Activated T-helper 2 cell treated with anti-CD3 and anti-CD28 coated beads, Interferon-gamma antibody, Interleukin-2, Interleukin-4, amounts not matched to agents 10 μg/mL and 5 μg/mL and 100 μg/mL, durations not matched to agents 14 hours and 24 hours and 36 hours (primary cell): ENCODE results near the gene ASPHD1. TPM values are rescaled to one million over a fixed set of nuclear protein-coding genes. Genes with fewer than 3 reads are reported as not detected.
A peak's percentile ranks its signal among the peaks of the same experiment; 100 is the strongest.
"Not testable (repeated sequence)": the region's sequence is repeated elsewhere in the genome, so short reads cannot be mapped to it uniquely, and the experiment has no call there.

Experiments
- DNase-seq: peaks from one replicate; pipeline ENCODE4 v3.0.0; 2021; ENCODE audit warnings: low spot score
- H3K27ac Mint-ChIP-seq: one replicate; pipeline ENCODE4 v1.8.0; 2021; ENCODE audit warnings: mixed read lengths
- H3K27me3 Mint-ChIP-seq: one replicate; pipeline ENCODE4 v1.8.0; 2021; ENCODE audit warnings: low read depth, mixed read lengths
- H3K36me3 Mint-ChIP-seq: one replicate; pipeline ENCODE4 v1.8.0; 2021; ENCODE audit warnings: low read depth, mixed read lengths
- H3K4me1 Mint-ChIP-seq: one replicate; pipeline ENCODE4 v1.8.0; 2021; ENCODE audit warnings: low read depth, mixed read lengths
- H3K4me3 Mint-ChIP-seq: one replicate; pipeline ENCODE4 v1.8.0; 2021; ENCODE audit warnings: low read depth, mild to moderate bottlenecking, moderate library complexity, mixed read lengths
- H3K9me3 Mint-ChIP-seq: one replicate; pipeline ENCODE4 v1.8.0; 2021; ENCODE audit warnings: mixed read lengths
- intact Hi-C: fragments of 100-400 bp; cut with micrococcal nuclease; formaldehyde crosslinking; loops from one replicate; pipeline ENCODE4 v1.15.1; 2023
- total RNA-seq: library from RNA; stranded (reverse); gene quantifications from 2 replicates; pipeline ENCODE4 v1.2.3, GENCODE V29; 2022

Gene ASPHD1
- total RNA-seq, 1 donor from 2014 or later = 2.1 TPM

DNA sequence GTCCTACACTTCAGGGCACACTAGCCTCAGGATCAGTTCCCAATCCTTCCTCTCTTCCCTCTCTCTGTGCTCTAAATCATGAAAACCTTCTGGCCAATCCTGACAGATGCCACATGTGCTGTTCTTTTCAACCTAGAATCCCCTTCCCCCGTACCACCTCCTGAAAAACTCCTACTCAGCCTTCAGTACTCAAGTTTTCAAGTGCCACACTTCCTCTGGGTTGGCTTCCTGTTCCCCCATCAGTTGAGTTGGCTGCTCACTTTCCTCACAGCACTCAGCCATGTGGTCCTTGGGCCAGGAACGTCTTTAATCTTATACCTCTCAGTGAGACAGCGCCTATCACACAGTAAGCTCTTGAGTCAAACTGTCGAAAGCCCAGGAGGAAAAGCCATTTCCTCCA lies 3.3 kb downstream of the ASPHD1 start:
- H3K27ac Mint-ChIP-seq = no peak overlapping the region
- DNase-seq = no peak

DNA sequence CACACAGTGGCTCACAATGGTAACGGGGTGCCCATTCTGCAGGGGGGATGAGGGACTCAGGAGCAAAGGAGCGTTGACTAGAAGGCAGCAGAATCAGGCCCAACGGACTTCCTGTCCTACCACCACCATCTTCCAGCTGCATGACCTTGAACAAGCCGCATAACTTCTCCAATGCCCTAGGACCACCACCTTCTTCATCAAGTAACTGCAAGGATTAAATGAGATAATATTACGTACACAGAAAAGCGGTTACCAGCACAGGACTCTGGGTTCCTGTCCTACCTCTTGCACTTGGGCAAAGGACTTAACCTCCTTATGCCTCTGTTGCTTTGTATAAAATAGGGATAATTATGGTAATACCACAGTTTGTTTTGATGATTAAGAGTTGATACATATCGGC lies 4.7 kb downstream of the ASPHD1 start:
- no peak for DNase-seq
- peaks cover 6% of the 10 kb centered on the region for H3K27me3 Mint-ChIP-seq

More for the DNA sequence above, 3.3 kb downstream of the ASPHD1 start:
- Mint-ChIP-seq H3K27me3 (peaks cover 16% of the 10 kb centered on the region), H3K36me3 (peaks cover 6% of the 10 kb centered on the region), H3K9me3 (no peaks in the 10 kb centered on the region), H3K4me3 (no peak overlapping the region), H3K4me1 (peaks cover 11% of the 10 kb centered on the region)
- intact Hi-C loops = no loop called here

DNA sequence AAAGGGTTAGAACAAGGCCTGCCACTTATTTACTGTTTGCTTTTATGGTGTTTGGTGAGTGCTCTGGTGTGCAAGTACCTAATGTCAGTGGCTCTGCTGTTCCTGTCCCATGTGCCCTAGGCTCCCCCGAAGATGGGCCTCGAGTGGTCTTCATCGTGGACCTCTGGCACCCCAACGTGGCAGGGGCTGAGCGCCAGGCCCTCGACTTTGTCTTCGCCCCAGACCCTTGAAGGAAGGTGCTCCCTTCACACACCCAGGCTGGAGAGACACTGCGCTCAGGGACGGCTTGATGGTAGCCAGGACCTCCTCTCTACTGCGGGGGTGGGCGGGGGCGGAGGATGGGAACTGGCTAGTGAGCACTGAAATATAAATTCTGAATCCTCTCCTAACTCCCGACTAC lies 5.4 kb downstream of the ASPHD1 start:
- Mint-ChIP-seq H3K36me3 (peaks cover 11% of the 10 kb centered on the region), H3K4me1 (peaks cover 8% of the 10 kb centered on the region), H3K27me3 (peaks cover 6% of the 10 kb centered on the region), H3K9me3 (no peaks in the 10 kb centered on the region), H3K27ac (no peak overlapping the region), H3K4me3 (no peak overlapping the region)
- intact Hi-C loops = no loop called here
- DNase-seq = no peak

More for the DNA sequence above, 4.7 kb downstream of the ASPHD1 start:
- H3K36me3 Mint-ChIP-seq = peaks cover 11% of the 10 kb centered on the region
- intact Hi-C loops = no loop called here
- H3K27ac Mint-ChIP-seq = no peak overlapping the region
- H3K4me3 Mint-ChIP-seq = no peak overlapping the region
- peaks cover 12% of the 10 kb centered on the region for H3K4me1 Mint-ChIP-seq
- no peaks in the 10 kb centered on the region for H3K9me3 Mint-ChIP-seq

DNA sequence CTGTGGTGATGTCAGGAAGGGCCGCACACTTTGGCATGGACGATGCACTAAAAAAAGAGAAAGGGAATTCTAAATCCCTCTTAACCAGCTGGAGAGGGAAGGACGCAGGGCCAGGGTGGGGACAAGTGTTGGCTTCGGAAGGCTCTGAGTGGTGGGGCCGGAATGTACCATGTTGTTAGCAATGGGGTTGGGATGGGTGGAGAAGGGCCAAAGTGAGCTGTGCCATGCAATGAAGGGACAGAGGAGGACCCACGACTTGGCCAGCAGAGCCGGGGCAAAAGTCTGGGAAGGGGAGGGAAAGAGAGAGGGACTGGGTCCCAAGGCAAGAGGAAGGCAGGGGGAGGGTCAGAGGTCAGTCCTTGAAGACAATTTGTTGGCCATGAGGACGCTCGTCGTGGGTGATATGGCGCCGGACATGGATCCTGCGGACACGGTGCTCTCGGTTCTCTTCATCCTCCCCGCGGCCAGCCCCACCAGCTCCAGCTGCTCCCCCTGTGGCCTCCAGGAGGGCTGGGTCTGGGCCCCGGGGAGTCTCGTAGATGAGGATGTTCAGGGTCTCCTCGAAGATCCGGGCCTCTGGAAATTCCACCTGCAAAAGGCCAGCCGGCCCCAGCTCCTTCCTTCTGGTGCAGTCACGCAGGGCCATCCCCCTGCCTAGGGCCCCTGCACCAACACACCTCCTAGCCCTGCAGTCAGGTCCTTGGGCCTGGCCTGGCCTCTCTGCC lies 6.4 kb downstream of the ASPHD1 start:
- Mint-ChIP-seq H3K4me1 (peaks cover 6% of the 10 kb centered on the region), H3K4me3 (no peak overlapping the region), H3K36me3 (peaks cover 11% of the 10 kb centered on the region), H3K9me3 (no peaks in the 10 kb centered on the region), H3K27ac (no peak overlapping the region), H3K27me3 (peaks cover 5% of the 10 kb centered on the region)
- intact Hi-C loops = no loop called here
- DNase-seq = no peak

DNA sequence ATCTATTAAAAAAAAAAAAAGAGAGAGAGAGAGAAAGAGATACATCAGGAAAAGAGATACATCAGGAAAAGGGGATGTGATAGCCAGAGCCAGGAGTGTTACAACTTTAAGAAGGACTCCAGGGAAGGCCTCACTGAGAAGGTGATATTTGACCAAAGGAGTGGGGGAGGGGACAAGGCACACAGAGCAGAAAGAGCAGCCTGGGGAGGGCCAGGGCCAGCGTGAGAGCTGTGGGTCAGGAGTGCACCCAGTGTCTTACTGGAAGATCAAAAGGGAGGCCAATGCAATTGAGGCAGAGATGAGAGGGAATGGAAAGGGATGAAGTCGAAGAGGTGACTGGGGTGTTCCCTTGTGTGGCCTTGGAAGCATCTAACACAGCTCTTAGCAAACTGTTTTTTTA lies 7.7 kb downstream of the ASPHD1 start:
- peaks cover 13% of the 10 kb centered on the region for H3K36me3 Mint-ChIP-seq
- no peaks in the 10 kb centered on the region for H3K27me3 Mint-ChIP-seq
- H3K9me3 Mint-ChIP-seq = no peaks in the 10 kb centered on the region
- H3K4me1 Mint-ChIP-seq = peaks cover 6% of the 10 kb centered on the region
- no peak overlapping the region for H3K27ac Mint-ChIP-seq
- H3K4me3 Mint-ChIP-seq = no peak overlapping the region
- intact Hi-C loops = no loop called here
- DNase-seq = no peak

DNA sequence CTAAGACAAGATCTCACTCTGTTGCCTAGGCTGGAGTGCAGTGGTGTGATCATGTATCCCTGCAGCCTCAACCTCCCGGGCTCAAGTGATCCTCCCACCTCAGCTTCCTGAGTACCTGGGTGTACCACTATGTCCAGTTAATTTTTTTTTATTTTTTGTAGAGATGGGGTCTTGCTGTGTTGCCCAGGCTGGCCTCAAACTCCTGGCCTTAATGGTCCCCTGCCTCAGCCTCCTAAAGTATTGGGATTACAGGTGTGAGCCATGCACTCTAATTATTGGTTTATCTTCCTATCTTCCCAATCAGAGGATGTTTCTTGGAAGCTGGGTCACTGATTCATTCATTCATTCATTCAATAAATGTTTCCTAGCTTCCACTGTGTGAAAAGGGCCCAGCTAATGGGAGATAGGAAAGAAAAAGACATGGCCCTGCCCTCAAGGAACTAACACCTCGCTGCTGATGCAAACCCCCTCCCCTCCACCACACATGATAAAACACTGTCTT lies 8.5 kb downstream of the ASPHD1 start:
- Mint-ChIP-seq H3K4me1 (peaks cover 2% of the 10 kb centered on the region), H3K27ac (no peak overlapping the region), H3K9me3 (no peaks in the 10 kb centered on the region), H3K27me3 (no peaks in the 10 kb centered on the region), H3K36me3 (peaks cover 16% of the 10 kb centered on the region), H3K4me3 (no peak overlapping the region)
- DNase-seq = no peak
- intact Hi-C loops = no loop called here

DNA sequence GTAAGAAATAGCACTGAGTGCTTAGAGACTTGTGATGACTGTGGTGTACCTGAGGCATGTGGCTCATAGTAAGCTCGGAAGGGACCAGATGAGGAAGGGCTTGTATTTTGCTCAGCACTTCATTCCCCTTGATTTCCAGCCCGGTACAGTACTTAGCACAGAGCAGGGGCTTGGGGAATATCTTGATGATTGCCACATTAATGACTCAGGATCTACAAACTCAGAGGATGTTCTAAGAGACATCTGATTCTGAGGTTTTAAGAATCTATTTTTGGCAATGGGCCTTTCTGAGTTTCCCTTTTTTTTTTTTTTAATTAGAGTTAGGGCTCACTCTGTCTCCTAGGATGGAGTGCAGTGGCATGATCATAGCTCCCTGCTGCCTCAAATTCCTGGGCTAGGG lies 9.1 kb downstream of the ASPHD1 start:
- Mint-ChIP-seq H3K4me3 (no peak overlapping the region), H3K27me3 (no peaks in the 10 kb centered on the region)
- intact Hi-C loops = no loop called here

DNA sequence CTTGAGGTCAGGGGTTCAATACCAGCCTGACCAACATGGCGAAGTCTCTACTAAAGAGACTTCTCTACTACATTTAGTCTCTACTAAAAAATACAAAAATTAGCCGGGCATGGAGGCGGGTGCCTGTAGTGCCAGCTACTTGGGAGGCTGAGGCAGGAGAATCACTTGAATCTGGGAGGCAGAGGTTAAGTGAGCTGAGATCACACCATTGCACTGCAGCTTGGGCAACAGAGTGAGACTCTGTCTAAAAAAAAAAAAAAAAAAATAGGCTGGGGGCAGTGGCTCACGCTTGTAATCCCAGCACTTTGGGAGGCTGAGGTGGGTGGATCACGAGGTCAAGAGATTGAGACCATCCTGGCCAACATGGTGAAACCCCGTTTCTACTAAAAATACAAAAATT lies 9.6 kb downstream of the ASPHD1 start:
- H3K4me1 Mint-ChIP-seq, H3K9me3 Mint-ChIP-seq, H3K4me3 Mint-ChIP-seq, intact Hi-C loops, DNase-seq, H3K27me3 Mint-ChIP-seq, H3K27ac Mint-ChIP-seq: not testable (repeated sequence)
- H3K36me3 Mint-ChIP-seq = peaks cover 20% of the 10 kb centered on the region

More for the DNA sequence above, 9.1 kb downstream of the ASPHD1 start:
- Mint-ChIP-seq H3K9me3 (no peaks in the 10 kb centered on the region), H3K4me1 (peaks cover 2% of the 10 kb centered on the region), H3K27ac (no peak overlapping the region), H3K36me3 (peaks cover 20% of the 10 kb centered on the region)
- DNase-seq = no peak

DNA sequence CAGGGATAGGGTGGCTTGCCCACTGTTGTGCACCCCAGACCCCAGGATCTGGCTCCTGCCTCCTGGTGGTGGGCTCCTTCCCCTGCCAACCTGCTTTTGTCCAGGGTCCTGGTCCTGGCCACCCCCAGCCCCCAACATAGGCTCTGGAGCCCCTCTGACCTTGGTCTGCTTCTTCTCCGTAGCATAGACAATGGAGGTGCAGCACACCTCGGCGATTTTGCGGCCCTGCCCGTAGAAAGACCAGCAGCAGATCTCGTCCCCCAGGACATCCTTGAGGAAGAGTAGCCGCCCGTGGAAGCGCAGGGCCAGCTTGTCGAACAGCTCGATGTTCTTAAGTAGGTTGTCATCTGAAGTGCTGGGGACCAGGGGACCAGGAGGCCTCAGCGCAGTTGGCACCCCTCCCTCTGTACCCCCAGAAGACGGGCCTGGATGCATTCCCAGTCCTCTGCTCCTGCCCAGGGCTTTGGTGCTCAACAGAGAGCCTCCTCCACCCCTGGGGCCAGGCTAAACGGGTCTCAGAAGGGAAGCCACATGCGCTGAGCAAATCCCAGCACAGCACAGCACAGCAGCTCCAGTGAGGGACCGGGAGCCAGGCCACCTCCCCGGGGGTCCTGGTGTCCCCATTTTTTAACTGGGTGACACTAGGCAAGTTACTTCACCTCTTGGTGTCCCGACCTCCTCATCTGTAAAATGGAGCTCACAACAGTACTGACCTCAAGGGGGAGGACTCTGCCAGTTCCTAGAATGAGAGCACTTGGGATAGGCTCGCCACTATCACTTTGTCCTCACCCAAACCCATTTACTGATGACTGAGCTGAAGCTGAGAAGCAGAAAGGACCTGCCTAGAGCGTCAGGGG lies 10.8 kb downstream of the ASPHD1 start:
- H3K27ac Mint-ChIP-seq = no peak overlapping the region
- H3K9me3 Mint-ChIP-seq = no peaks in the 10 kb centered on the region
- intact Hi-C loops = no loop called here
- peaks cover 6% of the 10 kb centered on the region for H3K4me1 Mint-ChIP-seq
- DNase-seq = no peak
- H3K27me3 Mint-ChIP-seq = no peaks in the 10 kb centered on the region
- H3K4me3 Mint-ChIP-seq = no peak overlapping the region
- peaks cover 24% of the 10 kb centered on the region for H3K36me3 Mint-ChIP-seq

DNA sequence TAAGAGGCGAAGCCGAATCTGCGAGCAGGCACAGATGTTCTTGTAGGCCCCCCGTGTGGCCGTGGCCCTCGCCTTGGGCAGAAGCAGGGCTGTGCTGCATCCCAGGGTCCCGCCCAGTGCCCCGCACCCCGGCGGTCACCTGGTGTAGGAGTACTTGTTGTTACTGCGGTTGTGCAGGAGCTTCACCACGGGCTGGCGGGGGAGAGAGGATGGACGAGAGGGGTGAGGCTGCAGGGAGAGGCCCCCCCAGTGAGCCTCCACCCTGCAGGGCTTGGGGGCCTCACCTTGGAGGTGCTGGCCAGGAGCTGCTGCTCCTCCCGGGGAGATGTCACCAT lies 11.4 kb downstream of the ASPHD1 start:
- Mint-ChIP-seq H3K36me3 (peaks cover 21% of the 10 kb centered on the region), H3K27me3 (no peaks in the 10 kb centered on the region), H3K4me3 (no peak overlapping the region), H3K4me1 (peaks cover 6% of the 10 kb centered on the region), H3K9me3 (no peaks in the 10 kb centered on the region), H3K27ac (no peak overlapping the region)
- DNase-seq = no peak
- intact Hi-C loops = no loop called here

DNA sequence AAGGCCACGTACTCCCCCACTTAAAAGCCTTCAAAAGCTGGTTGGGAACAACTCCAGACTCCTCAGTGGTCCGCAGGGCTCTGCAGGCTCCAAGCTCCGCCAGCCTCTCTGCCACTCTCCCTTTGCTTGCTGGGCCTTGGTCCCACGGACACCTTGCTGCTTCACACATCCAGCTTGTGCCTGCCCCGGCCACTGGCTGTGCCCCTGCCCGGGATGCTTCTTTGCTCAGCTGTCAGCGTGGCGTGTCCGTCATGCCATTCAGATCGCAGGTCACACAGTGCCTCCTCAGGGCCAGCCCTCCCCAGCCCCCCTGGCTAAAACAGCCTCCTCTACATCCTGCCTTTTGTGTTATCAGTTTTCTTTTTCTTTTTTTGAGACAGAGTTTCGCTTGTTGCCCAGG lies 11.8 kb downstream of the ASPHD1 start:
- H3K9me3 Mint-ChIP-seq = no peaks in the 10 kb centered on the region
- DNase-seq = no peak
- peaks cover 6% of the 10 kb centered on the region for H3K4me1 Mint-ChIP-seq
- no peak overlapping the region for H3K4me3 Mint-ChIP-seq
- H3K27me3 Mint-ChIP-seq = no peaks in the 10 kb centered on the region
- H3K27ac Mint-ChIP-seq = no peak overlapping the region
- intact Hi-C loops = no loop called here
- peaks cover 25% of the 10 kb centered on the region for H3K36me3 Mint-ChIP-seq

DNA sequence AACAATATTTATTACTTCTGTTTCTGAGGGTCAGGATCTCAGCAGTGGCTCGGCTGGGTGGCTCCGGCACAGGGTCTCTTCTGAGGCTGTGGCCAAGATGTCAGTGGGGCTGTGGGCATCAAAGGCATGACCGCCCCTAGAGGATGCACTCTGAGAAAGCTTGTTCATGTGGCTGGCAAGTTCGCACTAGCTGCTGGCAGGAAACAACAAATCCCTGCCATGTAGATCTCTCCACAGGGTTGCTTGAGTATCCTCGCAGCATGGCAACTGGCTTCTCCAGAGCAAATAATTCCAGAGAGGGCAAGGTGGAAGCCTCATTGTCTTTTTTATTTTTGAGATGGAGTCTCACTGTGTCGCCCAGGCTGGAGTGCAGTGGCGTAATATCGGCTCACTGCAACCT lies 13.2 kb downstream of the ASPHD1 start:
- no peaks in the 10 kb centered on the region for H3K27me3 Mint-ChIP-seq
- no peak for DNase-seq
- H3K9me3 Mint-ChIP-seq = no peaks in the 10 kb centered on the region
- H3K4me1 Mint-ChIP-seq = peaks cover 6% of the 10 kb centered on the region
- no peak overlapping the region for H3K27ac Mint-ChIP-seq
- intact Hi-C loops = no loop called here
- no peak overlapping the region for H3K4me3 Mint-ChIP-seq
- peaks cover 24% of the 10 kb centered on the region for H3K36me3 Mint-ChIP-seq

DNA sequence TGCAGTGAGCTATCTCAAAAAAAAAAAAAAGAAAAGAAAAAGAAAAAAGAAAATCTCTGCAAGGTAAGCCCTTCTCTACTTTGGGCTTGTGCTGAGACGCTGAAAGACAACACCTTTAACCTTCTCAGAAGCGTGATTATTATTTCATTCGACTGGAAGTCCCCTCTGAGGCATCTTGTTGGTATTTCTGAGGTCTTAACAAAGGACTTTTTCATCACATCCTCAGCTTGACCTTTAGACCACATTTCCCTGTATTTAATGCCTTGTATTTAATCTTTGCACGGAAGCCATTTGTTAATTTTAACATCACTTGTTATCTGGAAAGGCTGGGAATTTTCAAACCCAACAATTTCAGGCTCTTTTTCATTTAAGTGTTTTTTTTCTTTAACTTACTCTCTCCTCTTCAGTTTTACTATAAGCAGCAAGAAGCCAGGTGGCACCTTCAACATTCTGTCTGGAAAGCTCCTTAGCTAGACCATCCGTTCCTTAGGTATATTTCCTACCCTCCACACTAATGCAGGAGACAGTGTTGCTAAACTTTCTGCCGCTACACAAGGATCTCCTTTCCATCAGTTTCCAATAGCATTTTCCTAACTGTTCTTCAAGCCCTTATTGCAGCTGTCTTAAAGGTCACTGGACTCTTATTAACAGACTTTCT lies 15.4 kb downstream of the ASPHD1 start:
- Mint-ChIP-seq H3K27ac (peak overlapping the region; percentile 1), H3K36me3 (peaks cover 35% of the 10 kb centered on the region)

More for the DNA sequence above, 15.4 kb downstream of the ASPHD1 start:
- DNase-seq = no peak
- Mint-ChIP-seq H3K4me1 (peaks cover 4% of the 10 kb centered on the region), H3K9me3 (no peaks in the 10 kb centered on the region), H3K4me3 (no peak overlapping the region), H3K27me3 (no peaks in the 10 kb centered on the region)
- intact Hi-C loops = no loop called here
